ENCODE results near the gene PTAFR.

The PTAFR gene

GRCh38 chr1:28163496-28164161 is 12.9 kb downstream of the PTAFR start:
- no peak overlapping the region for H3K4me3 ChIP-seq (replicated peaks; ENCODE audit: low read depth, low read length)
- DNase-seq (ENCODE audit: low read depth): peak; percentile 63
- no peak for TF ChIP-seq CTCF (IDR thresholded peaks at IDR 0.05; ENCODE audit: low read length, missing control alignments)

- TF ChIP-seq CTCF (IDR thresholded peaks at IDR 0.05; ENCODE audit: low read length, missing control alignments): no peak
- H3K4me3 ChIP-seq (replicated peaks; ENCODE audit: low read depth, low read length): no peak overlapping the region
- DNase-seq (ENCODE audit: low read depth): no peak
These were observed 14.3 kb downstream of the PTAFR start for GRCh38 chr1:28162151-28162550.

GRCh38 chr1:28161751-28162150 is 14.7 kb downstream of the PTAFR start:
- no peak overlapping the region for H3K4me3 ChIP-seq (replicated peaks; ENCODE audit: low read depth, low read length)
- DNase-seq (ENCODE audit: low read depth): no peak
- TF ChIP-seq CTCF (IDR thresholded peaks at IDR 0.05; ENCODE audit: low read length, missing control alignments): no peak

- TF ChIP-seq CTCF (IDR thresholded peaks at IDR 0.05; ENCODE audit: low read length, missing control alignments): no peak
- peak; percentile 98 for DNase-seq (ENCODE audit: low read depth)
These were observed 15.7 kb downstream of the PTAFR start for GRCh38 chr1:28160782-28161266.

GRCh38 chr1:28159680-28160079 is 16.8 kb downstream of the PTAFR start:
- TF ChIP-seq CTCF (IDR thresholded peaks at IDR 0.05; ENCODE audit: low read length, missing control alignments): no peak
- no peak for DNase-seq (ENCODE audit: low read depth)
- no peak overlapping the region for H3K4me3 ChIP-seq (replicated peaks; ENCODE audit: low read depth, low read length)

More at GRCh38 chr1:28160782-28161266, 15.7 kb downstream of the PTAFR start:
- H3K4me3 ChIP-seq (replicated peaks; ENCODE audit: low read depth, low read length): no peak overlapping the region

GRCh38 chr1:28159243-28159642 is 17.2 kb downstream of the PTAFR start:
- no peak overlapping the region for H3K4me3 ChIP-seq (replicated peaks; ENCODE audit: low read depth, low read length)
- no peak for TF ChIP-seq CTCF (IDR thresholded peaks at IDR 0.05; ENCODE audit: low read length, missing control alignments)
- DNase-seq (ENCODE audit: low read depth): no peak

GRCh38 chr1:28157894-28158293 is 18.6 kb downstream of the PTAFR start:
- TF ChIP-seq CTCF (IDR thresholded peaks at IDR 0.05; ENCODE audit: low read length, missing control alignments): no peak
- no peak overlapping the region for H3K4me3 ChIP-seq (replicated peaks; ENCODE audit: low read depth, low read length)
- no peak for DNase-seq (ENCODE audit: low read depth)

Measured in fibroblast of pulmonary artery (primary cell).